ENCODE measurements around the gene CNGB1. TPM values are rescaled to one million over a fixed set of nuclear protein-coding genes. Genes with fewer than 3 reads are reported as not detected.

CNGB1 gene
- total and polyA plus RNA-seq, 2 of the 13 experiments (the other 11 are each of a cell fraction or from before 2014, with no cell fraction given): 0.02 to 0.15 TPM

GRCh38 chr16:57862698-57863433, 108.1 kb downstream of the CNGB1 start (continued):
- TF ChIP-seq E2F5 (CRISPR knock-in tag; conservative IDR thresholded peaks at IDR 0.05) (no peak), IKZF5 (CRISPR knock-in tag; IDR thresholded peaks at IDR 0.05) (peak; percentile 85; the same call in 1 of the 2 replicates), THAP9 (CRISPR knock-in tag; IDR thresholded peaks at IDR 0.05; ENCODE audit: borderline replicate concordance) (no peak), NR2F2 (IDR thresholded peaks at IDR 0.05; ENCODE audit: borderline replicate concordance, low read depth) (peak; percentile 95), SP1 (IDR thresholded peaks at IDR 0.05) (no peak), SP1 (CRISPR knock-in tag; IDR thresholded peaks at IDR 0.05) (peak; percentile 48; the same call in 1 of the 2 replicates), ZSCAN31 (CRISPR knock-in tag; IDR thresholded peaks at IDR 0.05; ENCODE audit: low read depth) (peak; percentile 42; the same call in 1 of the 2 replicates), ZNF382 (CRISPR knock-in tag; IDR thresholded peaks at IDR 0.05; ENCODE audit: borderline replicate concordance) (no peak), ZNF296 (CRISPR knock-in tag; conservative IDR thresholded peaks at IDR 0.05) (0 out of 2 replicates have a peak, but pooled peaks have one; percentile 31), NFAT5 (CRISPR knock-in tag; IDR thresholded peaks at IDR 0.05) (no peak), ZNF503 (CRISPR knock-in tag; IDR thresholded peaks at IDR 0.05) (peak; percentile 77; the same call in 1 of the 2 replicates), FOXM1 (CRISPR knock-in tag; IDR thresholded peaks at IDR 0.05) (no peak), ZNF781 (CRISPR knock-in tag; IDR thresholded peaks at IDR 0.05; ENCODE audit: borderline replicate concordance, not compliant biosample characterization) (no peak), NFIB (CRISPR knock-in tag; IDR thresholded peaks at IDR 0.05; ENCODE audit: borderline replicate concordance) (no peak), SOX5 (CRISPR knock-in tag; IDR thresholded peaks at IDR 0.05; ENCODE audit: borderline replicate concordance) (peak; percentile 91), HOXA9 (CRISPR knock-in tag; IDR thresholded peaks at IDR 0.05; ENCODE audit: borderline replicate concordance) (no peak)

Measured in HepG2 (cell line).